A549 treated with GW870086 at 1 μM for 4 hours (cell line): Measurements from ENCODE around the gene LILRA6. TPM values are rescaled to one million over a fixed set of nuclear protein-coding genes. Genes with fewer than 3 reads are reported as not detected.

Experiments
- total RNA-seq: library from RNA; stranded (reverse); fragments of 200-300 nt; extraction: Qiagen RNA extraction; gene quantifications from 5 replicates; pipeline ENCODE4 v1.2.3, GENCODE V29; 2022; ENCODE audit warnings: low read depth

LILRA6 gene
- not detected in 5 replicates for total RNA-seq

DNA sequence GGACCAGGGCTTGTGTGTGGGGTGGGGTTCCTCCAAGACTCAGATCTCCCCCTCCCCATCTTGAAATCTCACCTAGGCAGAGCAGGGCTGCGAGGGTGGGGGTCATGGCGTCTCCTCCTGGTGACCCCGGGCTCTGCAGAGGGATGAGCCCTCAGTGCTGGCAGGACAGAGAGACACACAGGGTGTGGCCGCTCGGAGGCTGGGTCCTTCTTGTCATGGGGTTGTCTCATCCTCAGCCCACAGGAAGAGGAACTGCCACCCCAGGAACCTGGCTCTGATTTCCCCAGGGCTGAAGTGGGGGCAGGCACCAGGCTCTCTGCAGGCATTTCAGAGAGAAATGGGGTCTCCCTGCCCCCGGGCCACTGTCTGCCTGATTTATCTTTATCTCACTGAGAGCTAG, at the start of gene LILRA6:
Gene LILRA6, minus strand, starts transcription at position 145 of the 400 bp plus-strand sequence.

DNA sequence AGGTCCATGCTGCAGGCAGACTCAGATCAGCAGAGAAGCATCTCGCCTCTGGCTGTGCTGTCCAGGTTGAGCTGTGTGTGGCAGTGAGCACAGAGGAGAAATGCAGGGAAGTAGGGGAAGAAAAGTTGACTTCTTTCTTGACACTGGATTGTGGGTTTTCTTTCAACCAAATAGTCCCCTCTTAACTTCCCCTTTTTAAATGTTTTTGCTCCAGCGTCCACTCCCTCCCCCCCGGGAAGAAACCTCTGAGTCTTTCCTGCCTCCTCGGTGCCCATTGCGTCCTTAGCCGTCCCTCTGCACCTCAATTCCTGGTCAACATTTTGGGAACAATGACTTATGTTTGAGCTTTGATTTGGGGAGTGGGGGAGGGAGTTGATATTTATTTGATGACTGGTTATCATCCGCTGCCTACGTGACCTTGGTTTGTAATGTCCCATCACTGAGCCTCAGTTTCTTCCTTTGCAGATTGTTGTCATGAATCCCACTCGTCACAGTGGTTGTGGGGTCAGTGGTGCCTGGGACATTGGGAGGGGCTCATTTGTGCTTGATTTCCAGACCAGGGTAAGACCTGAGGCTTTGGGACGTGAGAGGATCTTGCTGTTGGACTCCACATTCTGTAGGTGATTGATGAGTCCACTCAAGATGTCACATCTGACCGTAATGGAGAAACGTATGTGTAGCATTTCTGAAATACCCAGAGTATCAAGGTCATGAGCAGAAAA, 38.6 kb upstream of the LILRA6 start, which contains the start of gene LILRB2:
Gene LILRB2, minus strand, starts transcription at position 104 of the 722 bp plus-strand sequence. CDS start 614 bp downstream, outside the sequence.

DNA sequence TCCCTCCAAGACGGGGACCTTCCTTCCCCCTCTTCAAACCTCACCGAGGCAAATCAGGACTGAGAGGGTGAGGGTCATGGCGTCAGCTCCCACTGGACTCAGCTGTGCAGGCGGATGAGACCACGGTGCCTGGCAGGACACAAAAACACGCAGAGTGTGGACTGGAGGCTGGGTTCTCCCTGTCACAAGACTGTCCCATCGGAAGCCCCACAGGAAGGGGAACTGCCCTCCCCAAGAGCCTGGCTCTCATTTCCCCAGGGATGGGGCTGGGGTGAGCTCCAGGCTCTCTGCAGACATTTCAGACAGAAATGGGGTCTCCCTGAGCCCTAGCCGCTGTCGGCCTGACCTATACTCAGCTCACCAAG, 14.5 kb upstream of the LILRA6 start, which contains the start of gene LILRB5:
Gene LILRB5, minus strand, starts transcription at position 158 of the 365 bp plus-strand sequence. Its CDS starts 80 bp downstream, at position 78.

DNA sequence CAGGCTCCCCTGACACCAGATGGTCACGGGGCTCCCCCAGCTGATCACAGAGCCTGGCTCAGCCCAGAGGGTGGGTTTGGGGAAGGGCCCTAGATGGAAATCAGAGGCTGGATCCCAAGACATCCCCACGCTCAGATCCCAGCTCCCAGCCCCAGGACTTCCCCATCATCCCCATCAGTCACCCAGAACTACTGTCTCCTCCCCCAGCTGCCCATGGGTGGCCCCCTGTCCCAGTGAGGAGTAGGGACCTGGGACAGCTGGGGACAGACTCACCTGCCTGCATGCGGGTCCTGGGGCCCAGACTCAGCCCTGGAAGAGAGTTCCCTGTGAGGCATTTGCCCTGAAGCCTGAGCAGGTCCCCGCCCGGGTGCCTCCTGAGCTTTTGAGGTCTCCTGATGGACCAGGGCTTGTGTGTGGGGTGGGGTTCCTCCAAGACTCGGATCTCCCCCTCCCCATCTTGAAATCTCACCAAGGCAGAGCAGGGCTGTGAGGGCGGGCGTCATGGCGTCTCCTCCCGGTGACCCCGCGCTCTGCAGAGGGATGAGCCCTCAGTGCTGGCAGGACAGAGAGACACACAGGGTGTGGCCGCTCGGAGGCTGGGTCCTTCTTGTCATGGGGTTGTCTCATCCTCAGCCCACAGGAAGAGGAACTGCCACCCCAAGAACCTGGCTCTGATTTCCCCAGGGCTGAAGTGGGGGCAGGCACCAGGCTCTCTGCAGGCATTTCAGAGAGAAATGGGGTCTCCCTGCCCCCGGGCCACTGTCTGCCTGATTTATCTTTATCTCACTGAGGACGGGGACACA, 19.9 kb downstream of the LILRA6 start, which contains the start of gene LILRB3:
Gene LILRB3, minus strand, starts transcription at position 534 of the 803 bp plus-strand sequence. Its CDS starts 31 bp downstream, at position 503.

DNA sequence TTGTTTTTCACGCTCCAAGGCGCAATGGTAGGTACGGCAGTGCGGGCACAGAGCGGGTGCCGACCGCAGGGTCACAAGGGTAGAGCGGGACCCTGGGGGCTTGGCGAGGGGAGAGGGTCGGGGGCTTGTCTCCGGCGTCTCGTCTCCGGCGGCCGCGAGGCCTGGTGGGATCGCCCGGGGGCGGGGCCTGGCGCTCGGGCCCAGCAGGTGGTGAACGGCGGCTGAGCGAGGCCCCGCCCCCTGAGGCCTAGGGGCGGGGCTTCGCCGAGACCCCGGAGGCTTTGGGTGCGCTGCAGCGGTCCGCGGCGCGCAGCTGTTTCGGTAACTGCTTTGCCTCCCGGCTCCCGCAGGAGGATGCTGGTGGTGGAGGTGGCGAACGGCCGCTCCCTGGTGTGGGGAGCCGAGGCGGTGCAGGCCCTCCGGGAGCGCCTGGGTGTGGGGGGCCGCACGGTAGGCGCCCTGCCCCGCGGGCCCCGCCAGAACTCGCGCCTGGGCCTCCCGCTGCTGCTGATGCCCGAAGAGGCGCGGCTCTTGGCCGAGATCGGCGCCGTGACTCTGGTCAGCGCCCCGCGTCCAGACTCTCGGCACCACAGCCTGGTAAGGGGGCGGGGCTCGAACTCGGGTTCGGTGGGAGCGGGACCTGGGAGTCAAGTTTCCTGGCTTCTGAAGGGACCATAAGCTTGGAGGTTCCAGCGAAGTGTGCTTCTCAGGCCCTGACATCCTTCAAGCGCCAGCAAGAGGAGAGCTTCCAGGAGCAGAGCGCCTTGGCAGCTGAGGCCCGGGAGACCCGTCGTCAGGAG, 51.4 kb downstream of the LILRA6 start, which contains the start of gene TSEN34:
Gene TSEN34, plus strand, starts transcription at position 298 of the 800 bp plus-strand sequence. Its CDS starts 57 bp downstream, at position 355.

DNA sequence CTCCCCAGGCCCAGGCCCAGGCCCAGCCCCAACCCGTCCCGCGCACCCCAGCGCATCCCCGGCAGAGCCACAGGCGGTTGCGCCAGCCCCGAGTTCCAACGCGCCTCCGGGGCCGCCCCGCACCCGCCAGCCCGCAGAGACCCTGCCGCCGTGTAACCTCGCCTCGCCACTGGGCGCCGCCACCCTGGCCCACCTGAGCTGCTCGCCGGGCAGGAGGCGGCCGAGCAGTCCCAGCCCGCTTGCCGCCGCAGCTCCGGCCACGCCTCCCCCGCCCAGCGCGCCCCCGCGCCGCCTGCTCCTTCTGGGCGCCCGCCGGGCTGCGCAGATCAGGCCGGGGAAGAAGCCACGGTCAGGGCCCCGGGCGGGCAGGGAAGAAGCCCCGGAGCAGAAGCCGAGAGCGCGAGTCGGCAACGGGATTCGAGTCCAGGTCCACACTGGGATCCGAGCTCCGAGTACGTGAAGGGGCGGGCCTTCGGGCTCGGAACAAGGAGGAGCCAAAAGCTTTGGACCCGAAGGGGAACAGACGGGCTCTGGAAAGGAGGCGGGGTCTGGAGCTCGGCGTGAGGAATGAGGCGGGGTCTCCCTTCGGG, 53.4 kb downstream of the LILRA6 start, which contains the start of gene MBOAT7:
Gene MBOAT7, minus strand, starts transcription at position 436 of the 590 bp plus-strand sequence. CDS start 1,072 bp downstream, outside the sequence.

Other genes starting within 250 kb of the LILRA6 start
- 0.27 to 1.5 TPM (median 0.47 TPM) in 5 replicates for gene VSTM1, start 178.9 kb downstream of the LILRA6 start, total RNA-seq
- gene TARM1, start 161.4 kb downstream of the LILRA6 start, total RNA-seq: not detected in 5 replicates
- 0.17 to 0.44 TPM (median 0.23 TPM) in 5 replicates for gene OSCAR, start 142.0 kb downstream of the LILRA6 start, total RNA-seq
- gene NDUFA3, start 139.9 kb downstream of the LILRA6 start, total RNA-seq: 196 to 262 TPM (median 224 TPM) in 5 replicates
- gene TFPT, start 127.1 kb downstream of the LILRA6 start, total RNA-seq: 19.1 to 23.8 TPM (median 20.9 TPM) in 5 replicates
- gene PRPF31, start 127.0 kb downstream of the LILRA6 start, total RNA-seq: 104 to 119 TPM (median 115 TPM) in 5 replicates
- gene CNOT3, start 105.0 kb downstream of the LILRA6 start, total RNA-seq: 44.4 to 68.3 TPM (median 63.5 TPM) in 5 replicates
- 7.3 to 9.1 TPM (median 8.1 TPM) in 5 replicates for gene LENG1, start 83.1 kb downstream of the LILRA6 start, total RNA-seq
- gene TMC4, start 69.6 kb downstream of the LILRA6 start, total RNA-seq: 0.53 to 1.7 TPM (median 0.91 TPM) in 5 replicates
- gene MBOAT7, start 53.2 kb downstream of the LILRA6 start, total RNA-seq: 115 to 158 TPM (median 153 TPM) in 5 replicates
- 86.6 to 131 TPM (median 124 TPM) in 5 replicates for gene TSEN34, start 51.5 kb downstream of the LILRA6 start, total RNA-seq
- 2,157 to 2,797 TPM (median 2,191 TPM) in 5 replicates for gene RPS9, start 41.9 kb downstream of the LILRA6 start, total RNA-seq
- 0.20 to 0.59 TPM (median 0.31 TPM) in 5 replicates for gene LILRB3, start 19.8 kb downstream of the LILRA6 start, total RNA-seq
- 0.05 to 0.15 TPM (median 0.05 TPM) in 4 of 5 replicates, not detected in the other for gene LILRB5, start 14.5 kb upstream of the LILRA6 start, total RNA-seq
- 0.06 to 0.24 TPM (median 0.12 TPM) in 4 of 5 replicates, not detected in the other for gene LILRB2, start 38.3 kb upstream of the LILRA6 start, total RNA-seq
- gene LILRA5, start 70.4 kb upstream of the LILRA6 start, total RNA-seq: not detected in 5 replicates
- not detected in 5 replicates for gene LILRA4, start 96.4 kb upstream of the LILRA6 start, total RNA-seq
- 0.18 TPM in 1 of 5 replicates, not detected in the others for gene LAIR1, start 122.1 kb upstream of the LILRA6 start, total RNA-seq
- gene TTYH1, start 172.7 kb upstream of the LILRA6 start, total RNA-seq: 0.21 to 0.30 TPM (median 0.25 TPM) in 4 of 5 replicates, not detected in the other
- 78.1 to 131 TPM (median 107 TPM) in 5 replicates for gene LENG8, start 206.4 kb upstream of the LILRA6 start, total RNA-seq
- gene LENG9, start 221.0 kb upstream of the LILRA6 start, total RNA-seq: 4.8 to 6.6 TPM (median 6.4 TPM) in 5 replicates
- 0.17 to 0.36 TPM in 2 of 5 replicates, not detected in the others for gene CDC42EP5, start 230.5 kb upstream of the LILRA6 start, total RNA-seq